Caco-2 (cell line): ENCODE measurements around the gene PPIL1. TPM values are rescaled to one million over a fixed set of nuclear protein-coding genes. Genes with fewer than 3 reads are reported as not detected.

Source experiments
- BruUV-seq: library from RNA; stranded (reverse); fragments of 400-500 nt; replicated peaks from 2 replicates; lab custom pipeline; 2021; lab: Mats Ljungman, UMichigan
- CTCF ChIA-PET: fragments of 300-600 bp; sonication (Branson Sonifier 250); formaldehyde crosslinking; loops from one replicate; lab custom pipeline; 2022; ENCODE audit warnings: antibody characterized with exemption; lab: Charles Lee
- POLR2A ChIA-PET: fragments of 300-600 bp; sonication (Branson Sonifier 250); formaldehyde crosslinking; loops from one replicate; lab custom pipeline; 2022; ENCODE audit warnings: antibody characterized with exemption; lab: Charles Lee
- DNase-seq, 2 experiments: peaks; one replicate each; pipeline versions ENCODE4 v3.0.0 to v3.0.0-alpha.2; 2020 to 2022
- H3K27me3 ChIP-seq: replicated peaks from 2 replicates; pipeline ENCODE4 v1.6.0; 2011; ENCODE audit warnings: low read length; ENCODE audit not compliant: control insufficient read depth, insufficient read depth
- H3K36me3 ChIP-seq: 2 replicates; pipeline ENCODE4 v1.5.1; 2011; ENCODE audit warnings: low read length; ENCODE audit not compliant: control insufficient read depth, insufficient read depth
- H3K4me1 ChIP-seq: fragments of 250-450 bp; sonication (Bioruptor Pico); 2 replicates; pipeline ENCODE4 v1.5.1; 2020; ENCODE audit warnings: mild to moderate bottlenecking
- H3K4me3 ChIP-seq: 2 replicates; pipeline ENCODE4 v1.5.1; 2011; ENCODE audit warnings: low read depth, mild to moderate bottlenecking, control low read depth, low read length
- H3K9me3 ChIP-seq: fragments of 250-450 bp; sonication (Bioruptor Pico); 2 replicates; pipeline ENCODE4 v1.5.1; 2020; ENCODE audit warnings: mild to moderate bottlenecking, moderate library complexity
- H3K27ac Mint-ChIP-seq: one replicate; pipeline ENCODE4 v1.8.0; 2022; ENCODE audit warnings: mixed read lengths; ENCODE audit not compliant: unreplicated experiment
- H3K27me3 Mint-ChIP-seq: one replicate; pipeline ENCODE4 v1.8.0; 2022; ENCODE audit warnings: mixed read lengths; ENCODE audit not compliant: insufficient read depth, unreplicated experiment
- H3K36me3 Mint-ChIP-seq: one replicate; pipeline ENCODE4 v1.8.0; 2022; ENCODE audit warnings: mild to moderate bottlenecking, mixed read lengths; ENCODE audit not compliant: insufficient read depth, unreplicated experiment
- H3K4me1 Mint-ChIP-seq: one replicate; pipeline ENCODE4 v1.8.0; 2022; ENCODE audit warnings: low read depth, mixed read lengths; ENCODE audit not compliant: unreplicated experiment
- H3K4me3 Mint-ChIP-seq: one replicate; pipeline ENCODE4 v1.8.0; 2022; ENCODE audit warnings: mild to moderate bottlenecking, moderate library complexity, mixed read lengths; ENCODE audit not compliant: unreplicated experiment
- H3K9me3 Mint-ChIP-seq: one replicate; pipeline ENCODE4 v1.8.0; 2022; ENCODE audit warnings: mixed read lengths; ENCODE audit not compliant: unreplicated experiment
- intact Hi-C: fragments of 100-400 bp; cut with micrococcal nuclease; formaldehyde crosslinking; loops from one replicate; pipeline ENCODE4 v1.10.0; 2022; ENCODE audit not compliant: unreplicated experiment
- total RNA-seq: library from RNA; stranded (reverse); gene quantifications from 2 replicates; pipeline ENCODE4 v1.2.3, GENCODE V29; 2022
- TF ChIP-seq, protein P1 (sequence below), 2 experiments: fragments of 200-600 bp in 1 of 2; IDR thresholded peaks; 1 replicate in 1 of 2; 2 replicates in 1 of 2; pipeline versions ENCODE4 v1.5.1 to v1.8.0; 2011 to 2022; ENCODE audit warnings: antibody characterized with exemption in 1 of 2, control low read depth in 1 of 2, inconsistent platforms in 1 of 2, low read depth in 1 of 2, low read length in 1 of 2, mild to moderate bottlenecking in 1 of 2, moderate library complexity in 1 of 2; ENCODE audit not compliant: insufficient read depth in 1 of 2, severe bottlenecking in 1 of 2, unreplicated experiment in 1 of 2

PPIL1 gene
- total RNA-seq, 1 experiment from 2014 or later, result 61.2 TPM

DNA sequence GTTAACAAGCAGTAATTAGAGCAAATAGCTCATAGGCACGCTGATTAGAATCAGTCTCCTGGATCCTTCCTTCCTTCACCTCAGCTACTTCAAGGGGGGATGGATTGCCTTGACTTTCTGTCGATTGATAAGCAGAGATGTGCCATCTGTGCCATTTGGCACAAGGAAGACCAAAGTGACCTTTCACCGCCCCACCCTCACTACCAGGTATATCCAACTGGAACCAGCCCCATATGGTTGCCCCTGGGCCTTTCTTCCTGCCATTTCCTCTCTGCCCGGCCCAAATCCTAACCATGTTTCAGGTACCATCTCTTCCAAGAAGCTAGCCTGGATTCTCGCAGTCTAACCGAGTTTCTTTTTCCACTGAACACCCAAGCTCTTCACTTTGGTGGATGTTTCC, 26.6 kb downstream of the PPIL1 start:
- CTCF ChIA-PET, result no interaction called here
- Histone ChIP-seq H3K27me3 (no peaks in the 10 kb centered on the region), H3K36me3 (no peaks in the 10 kb centered on the region), H3K4me1 (no peaks in the 10 kb centered on the region), H3K9me3 (no peaks in the 10 kb centered on the region), H3K4me3 (no peak overlapping the region)
- peaks cover 8% of the 10 kb centered on the region for H3K4me1 Mint-ChIP-seq
- H3K36me3 Mint-ChIP-seq, result peaks cover 8% of the 10 kb centered on the region
- POLR2A ChIA-PET, result no interaction called here
- TF ChIP-seq, protein P1, sequence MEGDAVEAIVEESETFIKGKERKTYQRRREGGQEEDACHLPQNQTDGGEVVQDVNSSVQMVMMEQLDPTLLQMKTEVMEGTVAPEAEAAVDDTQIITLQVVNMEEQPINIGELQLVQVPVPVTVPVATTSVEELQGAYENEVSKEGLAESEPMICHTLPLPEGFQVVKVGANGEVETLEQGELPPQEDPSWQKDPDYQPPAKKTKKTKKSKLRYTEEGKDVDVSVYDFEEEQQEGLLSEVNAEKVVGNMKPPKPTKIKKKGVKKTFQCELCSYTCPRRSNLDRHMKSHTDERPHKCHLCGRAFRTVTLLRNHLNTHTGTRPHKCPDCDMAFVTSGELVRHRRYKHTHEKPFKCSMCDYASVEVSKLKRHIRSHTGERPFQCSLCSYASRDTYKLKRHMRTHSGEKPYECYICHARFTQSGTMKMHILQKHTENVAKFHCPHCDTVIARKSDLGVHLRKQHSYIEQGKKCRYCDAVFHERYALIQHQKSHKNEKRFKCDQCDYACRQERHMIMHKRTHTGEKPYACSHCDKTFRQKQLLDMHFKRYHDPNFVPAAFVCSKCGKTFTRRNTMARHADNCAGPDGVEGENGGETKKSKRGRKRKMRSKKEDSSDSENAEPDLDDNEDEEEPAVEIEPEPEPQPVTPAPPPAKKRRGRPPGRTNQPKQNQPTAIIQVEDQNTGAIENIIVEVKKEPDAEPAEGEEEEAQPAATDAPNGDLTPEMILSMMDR (IDR thresholded peaks at IDR 0.05; ENCODE audit: insufficient read depth in 1 of 2, low read depth in 1 of 2, low read length in 1 of 2, severe bottlenecking in 1 of 2, unreplicated experiment in 1 of 2), result no peak
- H3K4me3 Mint-ChIP-seq, result no peak overlapping the region
- no peaks in the 10 kb centered on the region for H3K27me3 Mint-ChIP-seq
- no peaks in the 10 kb centered on the region for H3K9me3 Mint-ChIP-seq
- intact Hi-C loops, result no loop called here
- DNase-seq, result no peak
- no TSS peak for BruUV-seq
- H3K27ac Mint-ChIP-seq, result no peak overlapping the region

DNA sequence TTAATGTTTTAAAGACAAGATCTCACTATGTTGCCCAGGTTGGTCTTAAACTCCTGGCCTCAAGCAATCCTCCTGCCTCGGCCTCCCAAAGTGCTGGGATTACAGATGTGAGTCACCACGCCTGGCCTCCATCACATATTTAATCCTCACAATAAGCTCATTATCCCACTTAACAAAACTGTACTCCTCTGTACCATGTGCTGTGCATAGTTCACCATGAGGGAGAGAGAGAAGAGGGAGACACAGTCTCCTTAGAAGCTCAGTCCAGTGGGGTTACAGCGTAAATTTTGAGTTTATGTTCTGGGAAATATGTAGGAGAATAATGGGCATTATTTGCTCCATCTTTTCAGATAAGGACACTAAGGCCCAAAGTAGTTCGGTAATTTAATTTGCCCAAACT, 27.5 kb downstream of the PPIL1 start:
- no peaks in the 10 kb centered on the region for H3K27me3 Mint-ChIP-seq
- no peak overlapping the region for H3K27ac Mint-ChIP-seq

DNA sequence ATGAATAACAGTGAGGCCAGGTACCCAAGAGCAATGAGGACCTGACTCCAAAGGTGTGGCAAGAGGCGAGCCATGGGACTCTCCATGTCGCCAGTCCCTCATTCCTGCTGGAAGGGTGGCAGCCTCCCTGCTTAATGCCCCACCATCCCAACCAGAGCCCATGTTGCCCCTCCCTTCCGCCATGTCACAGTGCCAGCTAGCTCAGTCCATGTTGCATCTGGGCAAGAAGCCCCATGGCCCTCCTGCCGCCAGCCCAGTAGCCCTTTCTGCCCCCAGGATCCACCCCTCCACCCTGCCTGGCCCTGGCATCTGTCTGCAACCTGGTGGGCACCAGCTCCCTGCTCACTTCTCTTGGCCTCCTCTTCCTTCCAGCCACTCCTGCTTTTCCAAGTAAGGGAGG, 29.4 kb downstream of the PPIL1 start:
- Histone ChIP-seq H3K4me3 (no peak overlapping the region), H3K27me3 (no peaks in the 10 kb centered on the region), H3K4me1 (peaks cover 6% of the 10 kb centered on the region; the same call in 1 of the 2 replicates), H3K36me3 (no peaks in the 10 kb centered on the region), H3K9me3 (no peaks in the 10 kb centered on the region)
- CTCF ChIA-PET, result no interaction called here
- peaks cover 8% of the 10 kb centered on the region for H3K4me1 Mint-ChIP-seq
- TF ChIP-seq, protein P1 (IDR thresholded peaks at IDR 0.05; ENCODE audit: insufficient read depth in 1 of 2, low read depth in 1 of 2, low read length in 1 of 2, severe bottlenecking in 1 of 2, unreplicated experiment in 1 of 2), result no peak
- no peak overlapping the region for H3K27ac Mint-ChIP-seq
- BruUV-seq, result no TSS peak
- H3K4me3 Mint-ChIP-seq, result no peak overlapping the region
- no peaks in the 10 kb centered on the region for H3K9me3 Mint-ChIP-seq
- H3K27me3 Mint-ChIP-seq, result no peaks in the 10 kb centered on the region
- DNase-seq, result no peak
- POLR2A ChIA-PET, result no interaction called here
- intact Hi-C loops, result no loop called here
- no peaks in the 10 kb centered on the region for H3K36me3 Mint-ChIP-seq

More for the DNA sequence above, 27.5 kb downstream of the PPIL1 start:
- Mint-ChIP-seq H3K9me3 (no peaks in the 10 kb centered on the region), H3K4me1 (peaks cover 8% of the 10 kb centered on the region), H3K36me3 (no peaks in the 10 kb centered on the region), H3K4me3 (no peak overlapping the region)
- no peak overlapping the region for H3K4me3 ChIP-seq
- no peaks in the 10 kb centered on the region for H3K36me3 ChIP-seq
- no peaks in the 10 kb centered on the region for H3K4me1 ChIP-seq
- DNase-seq, result no peak
- no peaks in the 10 kb centered on the region for H3K27me3 ChIP-seq
- no TSS peak for BruUV-seq
- ChIA-PET POLR2A (no interaction called here), CTCF (no interaction called here)
- intact Hi-C loops, result no loop called here
- TF ChIP-seq, protein P1 (IDR thresholded peaks at IDR 0.05; ENCODE audit: insufficient read depth in 1 of 2, low read depth in 1 of 2, low read length in 1 of 2, severe bottlenecking in 1 of 2, unreplicated experiment in 1 of 2), result no peak
- no peaks in the 10 kb centered on the region for H3K9me3 ChIP-seq
